GM18508 (cell line): Measurements from ENCODE around the gene JUP.

ENCODE experiments used
- ATAC-seq: cut with Tn5 transposase; IDR thresholded peaks from one replicate; pipeline ENCODE4 v1.9.1; 2021; ENCODE audit warnings: moderate number of reproducible peaks; ENCODE audit not compliant: insufficient read depth, unreplicated experiment

JUP gene

GRCh38 chr17:41762391-41762790 lies 24.1 kb downstream of the JUP start:
- ATAC-seq = no peak

- ATAC-seq = no peak
Observed at GRCh38 chr17:41760878-41761277, 25.6 kb downstream of the JUP start.

GRCh38 chr17:41758601-41759000 lies 27.9 kb downstream of the JUP start:
- ATAC-seq = no peak

- no peak for ATAC-seq
Observed at GRCh38 chr17:41754066-41754465, 32.4 kb downstream of the JUP start.

GRCh38 chr17:41751288-41751687 lies 35.2 kb downstream of the JUP start:
- ATAC-seq = no peak

- no peak for ATAC-seq
Observed at GRCh38 chr17:41750862-41751261, 35.6 kb downstream of the JUP start.

- no peak for ATAC-seq
Observed at GRCh38 chr17:41748275-41748674, 38.2 kb downstream of the JUP start.

GRCh38 chr17:41741709-41742108 lies 44.8 kb downstream of the JUP start:
- no peak for ATAC-seq

- no peak for ATAC-seq
Observed at GRCh38 chr17:41740506-41740905, 46.0 kb downstream of the JUP start.

GRCh38 chr17:41739661-41740352 lies 46.7 kb downstream of the JUP start:
- no peak for ATAC-seq

- ATAC-seq = no peak
Observed at GRCh38 chr17:41738801-41739112, 47.8 kb downstream of the JUP start.

- no peak for ATAC-seq
Observed at GRCh38 chr17:41738077-41738800, 48.3 kb downstream of the JUP start.

- ATAC-seq = no peak
Observed at GRCh38 chr17:41737680-41738023, 48.9 kb downstream of the JUP start.

GRCh38 chr17:41736983-41737679 lies 49.4 kb downstream of the JUP start:
- ATAC-seq = no peak

GRCh38 chr17:41735744-41736143 lies 50.8 kb downstream of the JUP start:
- no peak for ATAC-seq

- ATAC-seq = no peak
Observed at GRCh38 chr17:41734949-41735313, 51.6 kb downstream of the JUP start.

GRCh38 chr17:41734139-41734948 lies 52.2 kb downstream of the JUP start, which contains the start of gene HAP1:
HAP1 (minus strand) TSS chr17:41734643; CDS start chr17:41734634, 9 bp downstream.
- no peak for ATAC-seq

- ATAC-seq = no peak
Observed at GRCh38 chr17:41733348-41734138, 53.0 kb downstream of the JUP start.

GRCh38 chr17:41731836-41732235 lies 54.7 kb downstream of the JUP start:
- no peak for ATAC-seq

GRCh38 chr17:41730479-41730878 lies 56.0 kb downstream of the JUP start:
- ATAC-seq = no peak
